Lung (tissue), 12 donors: ENCODE results near the gene ANO1. TPM values are rescaled to one million over a fixed set of nuclear protein-coding genes. Genes with fewer than 3 reads are reported as not detected.

ENCODE experiments used
- ATAC-seq: fragments of 200-7000 bp; cut with Tn5 transposase; one replicate; pipeline ENCODE4 v1.9.1; 2020; ENCODE audit warnings: moderate number of reproducible peaks; ENCODE audit not compliant: insufficient read depth, low FRiP score
- DNase-seq, 3 donors: peaks; one replicate each; pipeline ENCODE4 v3.0.0-alpha.2; 2013 to 2017
- H3K27ac ChIP-seq, 2 donors: one replicate each; pipeline ENCODE4 v1.5.1; 2013; ENCODE audit warnings: mild to moderate bottlenecking in 2 of 2, moderate library complexity in 2 of 2, control low read depth in 1 of 2, inconsistent platforms in 1 of 2, low read depth in 1 of 2, low read length in 1 of 2
- H3K27me3 ChIP-seq, 3 donors: one replicate each; pipeline ENCODE4 v1.5.1; 2013; ENCODE audit warnings: low read length in 2 of 3; ENCODE audit not compliant: control insufficient read depth in 3 of 3, insufficient read depth in 3 of 3
- H3K36me3 ChIP-seq, 4 donors: one replicate each; pipeline ENCODE4 v1.5.1; 2013; ENCODE audit warnings: low read length in 4 of 4, mild to moderate bottlenecking in 1 of 4, moderate library complexity in 1 of 4; ENCODE audit not compliant: control insufficient read depth in 4 of 4, insufficient read depth in 4 of 4
- H3K4me1 ChIP-seq, 5 donors: one replicate each; pipeline ENCODE4 v1.5.1; 2013; ENCODE audit warnings: low read length in 5 of 5, mild to moderate bottlenecking in 2 of 5, moderate library complexity in 1 of 5; ENCODE audit not compliant: control insufficient read depth in 5 of 5, insufficient read depth in 5 of 5
- H3K4me3 ChIP-seq: one replicate; pipeline ENCODE4 v1.5.1; 2013; ENCODE audit warnings: mild to moderate bottlenecking, control low read depth, moderate library complexity
- H3K9ac ChIP-seq, 2 donors: one replicate each; pipeline ENCODE4 v1.5.1; 2013; ENCODE audit warnings: low read length in 2 of 2, control low read depth in 1 of 2; ENCODE audit not compliant: insufficient read depth in 1 of 2
- H3K9me3 ChIP-seq, 4 donors: one replicate each; pipeline ENCODE4 v1.5.1; 2013; ENCODE audit warnings: low read length in 3 of 4, mild to moderate bottlenecking in 1 of 4, moderate library complexity in 1 of 4; ENCODE audit not compliant: control insufficient read depth in 4 of 4, insufficient read depth in 3 of 4
- WGBS, 2 donors: extraction: QIAGEN DNeasy Blood & Tissue Kit; methylation state at CpG; one replicate each; pipeline ENCODE4 v1.1.7; 2013; 5-methylcytosine and 5-hydroxymethylcytosine counted together
- polyA plus RNA-seq, 2 donors: library from polyadenylated mRNA; stranded (reverse); fragments of 200-250 nt; gene quantifications; one replicate each; pipeline ENCODE4 v1.2.1, GENCODE V29; 2013
- total RNA-seq, 2 donors: library from RNA; depleted of rRNA in 1 of 2; stranded (reverse); fragments of >200 nt in 1 of 2; gene quantifications; one replicate each; pipeline ENCODE4 v1.2.1, GENCODE V29; 2014 to 2021
- TF ChIP-seq, protein P1 (sequence below): IDR thresholded peaks from 2 replicates; pipeline ENCODE4 v1.5.1; 2012; ENCODE audit warnings: mild to moderate bottlenecking; ENCODE audit errors: control extremely low read depth, extremely low read depth
- donor health status: control.
- donor health status: control.
- donor health status: Bipolar disorder and iron deficiency.
- donor health status: healthy.
- donor health status: DM: yes; HTN: yes; CAD: no.

ANO1 gene
- total and polyA plus RNA-seq, 4 donors: 1.2 to 10.8 (median 5.5) TPM

DNA sequence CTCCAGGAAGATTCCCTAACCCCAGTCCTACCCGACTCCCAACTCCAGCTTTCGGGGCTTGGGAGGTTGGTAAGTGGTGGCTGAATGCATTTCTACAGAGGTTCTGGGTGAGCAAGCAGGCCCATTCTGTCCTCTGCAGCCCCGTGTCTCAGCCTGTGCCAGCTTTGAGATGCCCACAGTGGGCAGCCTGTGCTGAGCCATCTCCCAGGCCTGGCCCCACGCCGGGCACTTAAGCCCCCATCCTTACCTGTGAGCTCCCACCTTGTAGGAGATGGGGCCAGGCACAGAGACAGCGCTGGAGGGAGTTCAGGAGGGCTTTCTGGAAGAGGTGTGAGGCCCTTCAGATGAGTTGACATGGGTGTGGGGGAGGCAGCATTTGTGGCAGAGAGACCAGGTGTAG is 54.5 kb downstream of the ANO1 start:
- ATAC-seq (no peak), DNase-seq (no peak)
- H3K4me3 ChIP-seq: no peak overlapping the region
- WGBS, 2 donors: 88 to 91% methylated on average over 6 of the region's 6 CpGs
- no peaks in the 10 kb centered on the region for H3K36me3 ChIP-seq
- H3K27me3 ChIP-seq: no peaks in the 10 kb centered on the region
- H3K9me3 ChIP-seq: no peaks in the 10 kb centered on the region
- no peak overlapping the region for H3K9ac ChIP-seq
- H3K4me1 ChIP-seq: peaks cover 0 to 20% (median 3%) of the 10 kb centered on the region in 5 donors
- no peak overlapping the region for H3K27ac ChIP-seq
- TF ChIP-seq, protein P1, sequence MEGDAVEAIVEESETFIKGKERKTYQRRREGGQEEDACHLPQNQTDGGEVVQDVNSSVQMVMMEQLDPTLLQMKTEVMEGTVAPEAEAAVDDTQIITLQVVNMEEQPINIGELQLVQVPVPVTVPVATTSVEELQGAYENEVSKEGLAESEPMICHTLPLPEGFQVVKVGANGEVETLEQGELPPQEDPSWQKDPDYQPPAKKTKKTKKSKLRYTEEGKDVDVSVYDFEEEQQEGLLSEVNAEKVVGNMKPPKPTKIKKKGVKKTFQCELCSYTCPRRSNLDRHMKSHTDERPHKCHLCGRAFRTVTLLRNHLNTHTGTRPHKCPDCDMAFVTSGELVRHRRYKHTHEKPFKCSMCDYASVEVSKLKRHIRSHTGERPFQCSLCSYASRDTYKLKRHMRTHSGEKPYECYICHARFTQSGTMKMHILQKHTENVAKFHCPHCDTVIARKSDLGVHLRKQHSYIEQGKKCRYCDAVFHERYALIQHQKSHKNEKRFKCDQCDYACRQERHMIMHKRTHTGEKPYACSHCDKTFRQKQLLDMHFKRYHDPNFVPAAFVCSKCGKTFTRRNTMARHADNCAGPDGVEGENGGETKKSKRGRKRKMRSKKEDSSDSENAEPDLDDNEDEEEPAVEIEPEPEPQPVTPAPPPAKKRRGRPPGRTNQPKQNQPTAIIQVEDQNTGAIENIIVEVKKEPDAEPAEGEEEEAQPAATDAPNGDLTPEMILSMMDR: no peak

DNA sequence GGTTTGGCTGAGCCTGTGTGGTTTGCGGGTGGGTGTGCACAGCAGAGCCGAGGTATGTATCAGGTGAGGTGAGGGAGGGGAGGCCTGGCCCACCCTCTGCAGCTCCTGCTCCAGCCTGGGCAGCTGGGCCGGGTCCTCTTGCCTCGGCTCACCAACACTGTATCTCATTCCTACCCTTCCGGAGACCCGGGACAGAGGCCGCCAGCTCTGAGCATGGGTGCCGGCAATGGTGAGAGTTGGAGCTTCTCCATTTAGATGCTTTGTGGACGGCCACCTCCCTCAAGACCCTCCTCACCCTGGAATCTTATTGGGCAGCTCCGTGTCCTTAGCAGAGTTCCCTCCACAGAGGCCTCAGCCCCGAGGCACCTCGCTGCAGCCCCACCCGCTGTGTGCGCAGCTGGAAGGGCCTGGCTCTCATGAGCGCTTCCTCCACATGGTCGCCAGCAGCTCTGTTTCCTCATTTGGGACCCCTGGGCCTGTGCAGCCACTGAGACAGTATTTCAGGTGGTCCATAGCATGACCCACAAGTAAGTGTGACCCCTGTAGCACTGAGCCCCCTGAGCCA is 55.7 kb downstream of the ANO1 start:
- TF ChIP-seq, protein P1: no peak
- H3K27ac ChIP-seq: no peak overlapping the region
- H3K4me1 ChIP-seq: peaks cover 0 to 12% (median 2%) of the 10 kb centered on the region in 5 donors
- DNase-seq: no peak
- H3K9me3 ChIP-seq: no peaks in the 10 kb centered on the region
- no peak for ATAC-seq
- H3K4me3 ChIP-seq: no peak overlapping the region
- WGBS, 2 donors: 67 to 78% methylated on average over 16 of the region's 16 CpGs
- H3K9ac ChIP-seq: no peak overlapping the region
- no peaks in the 10 kb centered on the region for H3K27me3 ChIP-seq
- no peaks in the 10 kb centered on the region for H3K36me3 ChIP-seq

GRCh38 chr11:70134490-70134889 is 56.4 kb downstream of the ANO1 start:
- TF ChIP-seq, protein P1: no peak
- Histone ChIP-seq H3K27ac (no peak overlapping the region), H3K4me3 (no peak overlapping the region), H3K36me3 (no peaks in the 10 kb centered on the region), H3K4me1 (peaks cover 0 to 11% (median 0%) of the 10 kb centered on the region in 5 donors), H3K27me3 (no peaks in the 10 kb centered on the region), H3K9ac (peak overlapping the region in 1 of 2 donors; percentile 25), H3K9me3 (no peaks in the 10 kb centered on the region)
- ATAC-seq: no peak
- 88 to 90% methylated on average over 14 of the region's 14 CpGs for WGBS, 2 donors
- no peak for DNase-seq

DNA sequence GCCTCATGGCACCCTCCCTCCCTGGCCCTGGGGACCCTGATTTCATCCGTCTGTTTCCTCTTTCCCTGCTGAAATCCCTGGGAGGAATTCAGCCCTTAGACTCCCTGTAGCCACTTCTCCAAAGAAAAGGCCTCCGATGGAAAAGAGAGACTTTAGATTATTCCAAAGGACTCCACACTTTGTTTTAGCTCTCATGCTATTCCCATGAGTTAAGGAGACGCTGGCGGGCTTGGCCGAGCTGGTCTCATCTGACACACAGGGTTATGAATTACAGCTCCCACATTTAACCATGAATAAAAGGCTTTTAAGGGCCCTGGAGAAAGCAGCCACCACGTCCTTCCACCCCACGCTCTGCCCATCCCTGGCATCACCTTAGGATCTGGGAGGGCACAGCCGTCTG is 57.0 kb downstream of the ANO1 start:
- Histone ChIP-seq H3K27me3 (no peaks in the 10 kb centered on the region), H3K4me1 (peaks cover 0 to 11% (median 0%) of the 10 kb centered on the region in 5 donors), H3K36me3 (no peaks in the 10 kb centered on the region), H3K27ac (no peak overlapping the region), H3K4me3 (no peak overlapping the region), H3K9me3 (no peaks in the 10 kb centered on the region), H3K9ac (peak overlapping the region in 1 of 2 donors; percentile 47)
- DNase-seq (peak in 1 of 3 donors; percentile 20), ATAC-seq (no peak)
- WGBS, 2 donors: 71 to 85% methylated on average over 8 of the region's 8 CpGs
- TF ChIP-seq, protein P1: no peak
